HepG2 (cell line): Measurements from ENCODE around the gene CCDC50. TPM values are rescaled to one million over a fixed set of nuclear protein-coding genes. Genes with fewer than 3 reads are reported as not detected.

ENCODE experiments used
- ATAC-seq: fragments of 200-7000 bp; cut with Tn5 transposase; 3 replicates; pipeline ENCODE4 v1.9.1; 2020; ENCODE audit warnings: mild to moderate bottlenecking, moderate library complexity
- BruUV-seq: library from RNA; stranded (reverse); fragments of 400-500 nt; replicated peaks from 2 replicates; lab custom pipeline; 2021; lab: Mats Ljungman, UMichigan
- CTCF ChIA-PET: fragments of 300-600 bp; formaldehyde crosslinking; extraction: SDS; loops from one replicate; lab custom pipeline; 2021; ENCODE audit warnings: low total read pairs, inconsistent platforms, low intra/inter-chr PET ratio; lab: Yijun Ruan, JAX
- POLR2A ChIA-PET: fragments of 350-600 bp; sonication (Branson Sonifier 250); formaldehyde crosslinking; loops from one replicate; lab custom pipeline; 2020; ENCODE audit warnings: antibody characterized with exemption, inconsistent platforms; lab: Yijun Ruan, JAX
- DNase-seq: peaks from one replicate; pipeline ENCODE4 v3.0.0-alpha.2; 2015; ENCODE audit warnings: low spot score
- FAIRE-seq: peaks from 3 replicates; lab custom pipeline; 2011; peaks lifted over from hg19 to GRCh38; lab: Jason Lieb, UNC
- H2AFZ ChIP-seq: one replicate; pipeline ENCODE4 v1.6.1; 2011; ENCODE audit warnings: low read length, inconsistent platforms
- H3K27ac ChIP-seq: fragments of 300-600 bp; 3 replicates; pipeline ENCODE4 v1.8.0; 2011; ENCODE audit warnings: mixed run types, mild to moderate bottlenecking, mixed read lengths, low read length, inconsistent platforms; ENCODE audit not compliant: insufficient read depth; ENCODE audit errors: extremely low read length
- H3K27me3 ChIP-seq, 2 experiments: fragments of 200-600 bp in 1 of 2; 2 replicates in 1 of 2; 3 replicates in 1 of 2; pipeline versions ENCODE4 v1.6.0 to v1.8.0; 2011; ENCODE audit warnings: low read length in 2 of 2, mild to moderate bottlenecking in 2 of 2, moderate library complexity in 2 of 2, inconsistent platforms in 1 of 2; ENCODE audit not compliant: insufficient read depth in 2 of 2, control insufficient read depth in 1 of 2
- H3K36me3 ChIP-seq, 2 experiments: fragments of 200-600 bp in 1 of 2; replicated peaks in 1 of 2; 2 replicates in 1 of 2; 3 replicates in 1 of 2; pipeline versions ENCODE4 v1.5.1 to v1.8.0; 2011; ENCODE audit warnings: low read length in 2 of 2, inconsistent platforms in 1 of 2; ENCODE audit not compliant: insufficient read depth in 2 of 2, control insufficient read depth in 1 of 2
- H3K4me1 ChIP-seq: 2 replicates; pipeline ENCODE4 v1.5.1; 2012; ENCODE audit warnings: low read length, inconsistent platforms; ENCODE audit not compliant: insufficient read depth
- H3K4me2 ChIP-seq: 2 replicates; pipeline ENCODE4 v1.6.0; 2011; ENCODE audit warnings: low read depth, low read length, inconsistent platforms
- H3K4me3 ChIP-seq, 3 experiments: fragments of 200-600 bp in 1 of 3; sonication (generic), shearing (Covaris generic) in 1 of 3; replicated peaks in 1 of 3; 2 replicates each; pipeline ENCODE4 v1.5.1; 2011 to 2016; ENCODE audit warnings: low read length in 3 of 3, inconsistent platforms in 2 of 3, low read depth in 2 of 3, mild to moderate bottlenecking in 2 of 3, control low read depth in 1 of 3, mixed read lengths in 1 of 3; ENCODE audit not compliant: insufficient read depth in 1 of 3
- H3K79me2 ChIP-seq: one replicate; pipeline ENCODE4 v1.6.1; 2011; ENCODE audit warnings: low read length, inconsistent platforms; ENCODE audit not compliant: insufficient read depth
- H3K9ac ChIP-seq: 2 replicates; pipeline ENCODE4 v1.6.0; 2011; ENCODE audit warnings: mild to moderate bottlenecking, low read depth, low read length, inconsistent platforms; ENCODE audit not compliant: insufficient read depth
- H3K9me3 ChIP-seq: 2 replicates; pipeline ENCODE4 v1.5.1; 2012; ENCODE audit warnings: mild to moderate bottlenecking, low read length
- H4K20me1 ChIP-seq: 2 replicates; pipeline ENCODE4 v1.6.0; 2011; ENCODE audit warnings: inconsistent platforms, mild to moderate bottlenecking, low read length, moderate library complexity; ENCODE audit not compliant: insufficient read depth
- ATF7-NPFF ChIP-seq: sonication (generic); formaldehyde crosslinking; IDR thresholded peaks from 2 replicates; pipeline ENCODE4 v1.8.1; 2023; ENCODE audit warnings: mild to moderate bottlenecking, low read depth, missing genetic modification reagents, moderate library complexity
- CREB1 ChIP-seq, 2 experiments: fragments of 450-650 bp in 1 of 2; IDR thresholded peaks; 2 replicates each; pipeline ENCODE4 v1.6.1; 2016 to 2017; ENCODE audit warnings: control low read depth in 1 of 2, mild to moderate bottlenecking in 1 of 2, missing compliant biosample characterization in 1 of 2, missing genetic modification characterization in 1 of 2
- EP300 ChIP-seq, 3 experiments: sonication (generic) in 1 of 3; formaldehyde crosslinking in 1 of 3; IDR thresholded peaks; 2 replicates each; pipeline versions ENCODE4 v1.5.1 to v1.6.1; 2011 to 2020; ENCODE audit warnings: low read depth in 2 of 3, low read length in 2 of 3, borderline replicate concordance in 1 of 3, improper control_type of control experiment in 1 of 3, mild to moderate bottlenecking in 1 of 3, missing genetic modification reagents in 1 of 3, moderate library complexity in 1 of 3
- ETV6 ChIP-seq: sonication (generic); formaldehyde crosslinking; conservative IDR thresholded peaks from 2 replicates; pipeline ENCODE4 v1.4.0; 2020; ENCODE audit warnings: missing genetic modification reagents
- HCFC1 ChIP-seq: fragments of 150-350 bp; IDR thresholded peaks from 2 replicates; pipeline ENCODE4 v1.6.1; 2014; ENCODE audit warnings: low read depth, low read length
- JUNB ChIP-seq: sonication (generic); formaldehyde crosslinking; IDR thresholded peaks from 2 replicates; pipeline ENCODE4 v1.8.0; 2022; ENCODE audit warnings: missing genetic modification reagents, mild to moderate bottlenecking, borderline replicate concordance
- KDM4B ChIP-seq: sonication (generic); formaldehyde crosslinking; IDR thresholded peaks from 2 replicates; pipeline ENCODE4 v1.4.0; 2020; ENCODE audit warnings: missing genetic modification reagents
- NFE2L2 ChIP-seq: fragments of 150-350 bp; IDR thresholded peaks from 2 replicates; pipeline ENCODE4 v1.6.1; 2014; ENCODE audit warnings: low read length
- PAWR ChIP-seq: sonication (generic); formaldehyde crosslinking; IDR thresholded peaks from 2 replicates; pipeline ENCODE4 v1.4.0; 2020; ENCODE audit warnings: missing genetic modification reagents, mild to moderate bottlenecking, borderline replicate concordance
- RARG ChIP-seq: sonication (generic); formaldehyde crosslinking; IDR thresholded peaks from 2 replicates; pipeline ENCODE4 v1.4.0; 2020; ENCODE audit warnings: low read depth, mild to moderate bottlenecking, missing genetic modification reagents
- SP4 ChIP-seq: sonication (generic); formaldehyde crosslinking; IDR thresholded peaks from 2 replicates; pipeline ENCODE4 v1.8.1; 2023; ENCODE audit warnings: mild to moderate bottlenecking, missing genetic modification reagents
- TOE1 ChIP-seq: sonication (generic); formaldehyde crosslinking; IDR thresholded peaks from 2 replicates; pipeline ENCODE4 v1.4.0; 2020; ENCODE audit warnings: mild to moderate bottlenecking, missing genetic modification reagents
- ZC3H13 ChIP-seq: sonication (generic); formaldehyde crosslinking; IDR thresholded peaks from 2 replicates; pipeline ENCODE4 v1.8.1; 2023; ENCODE audit warnings: mild to moderate bottlenecking, missing genetic modification reagents, moderate library complexity
- ZMYM2 ChIP-seq: sonication (generic); formaldehyde crosslinking; IDR thresholded peaks from 2 replicates; pipeline ENCODE4 v1.8.0; 2022; ENCODE audit warnings: mild to moderate bottlenecking, missing genetic modification reagents
- ZNF101 ChIP-seq: sonication (generic); formaldehyde crosslinking; IDR thresholded peaks from 2 replicates; pipeline ENCODE4 v1.4.0; 2020; ENCODE audit warnings: mild to moderate bottlenecking, low read depth, missing genetic modification reagents, borderline replicate concordance
- ZNF260 ChIP-seq: sonication (generic); formaldehyde crosslinking; IDR thresholded peaks from 2 replicates; pipeline ENCODE4 v1.4.0; 2020; ENCODE audit warnings: missing genetic modification reagents, low read depth, mild to moderate bottlenecking, borderline replicate concordance
- ZNF674 ChIP-seq: sonication (generic); formaldehyde crosslinking; IDR thresholded peaks from 2 replicates; pipeline ENCODE4 v1.5.0; 2020; ENCODE audit warnings: low read depth, mild to moderate bottlenecking, missing genetic modification reagents
- WGBS: methylation state at CpG from one replicate; pipeline ENCODE4 v1.1.6; 2017; ENCODE audit warnings: low lambda C conversion rate; 5-methylcytosine and 5-hydroxymethylcytosine counted together
- in situ Hi-C: cut with HindIII; loops from 2 replicates; pipeline ENCODE4 v1.10.0; 2017; ENCODE audit warnings: low pct_unique_long_range_greater_than_20kb; ENCODE audit not compliant: extremely low pct_ligation_motif_present
- intact Hi-C: fragments of 100-400 bp; cut with micrococcal nuclease; formaldehyde crosslinking; loops from one replicate; pipeline ENCODE4 v1.10.0; 2022; ENCODE audit not compliant: unreplicated experiment
- polyA plus RNA-seq, 8 experiments: library from polyadenylated mRNA; depleted of rRNA in 3 of 8; stranded (reverse) in 7 of 8; unstranded in 1 of 8; fragments of >200 nt; fragmentation: Illumina TruSeq in 4 of 8; extraction: Trizol in 4 of 8; gene quantifications; 2 replicates each; pipeline versions ENCODE4 v1.2.1 to v1.2.3, GENCODE V29; 2011 to 2016; ENCODE audit warnings: low read depth in 4 of 8, missing spikeins in 1 of 8, mixed read lengths in 1 of 8; ENCODE audit not compliant: insufficient read depth in 1 of 8
- total RNA-seq, 5 experiments: library from RNA; depleted of rRNA; stranded (reverse); fragments of >200 nt; fragmentation: Illumina TruSeq; extraction: Trizol; gene quantifications; 2 replicates each; pipeline ENCODE4 v1.2.3, GENCODE V29; 2016; ENCODE audit warnings: low read depth in 1 of 5
- TF ChIP-seq, protein P1 (sequence below): sonication (generic); formaldehyde crosslinking; conservative IDR thresholded peaks from 2 replicates; pipeline ENCODE4 v1.8.0; 2022; ENCODE audit warnings: mild to moderate bottlenecking, moderate library complexity, missing genetic modification reagents
- TF ChIP-seq, protein P2 (sequence below): sonication (generic); formaldehyde crosslinking; IDR thresholded peaks from 2 replicates; pipeline ENCODE4 v1.4.0; 2020; ENCODE audit warnings: missing genetic modification reagents, mild to moderate bottlenecking, borderline replicate concordance

CCDC50 gene
- total and polyA plus RNA-seq, 2 of the 13 experiments (the other 11 are each of a cell fraction or from before 2014, with no cell fraction given): 47.6 to 66.4 TPM

DNA sequence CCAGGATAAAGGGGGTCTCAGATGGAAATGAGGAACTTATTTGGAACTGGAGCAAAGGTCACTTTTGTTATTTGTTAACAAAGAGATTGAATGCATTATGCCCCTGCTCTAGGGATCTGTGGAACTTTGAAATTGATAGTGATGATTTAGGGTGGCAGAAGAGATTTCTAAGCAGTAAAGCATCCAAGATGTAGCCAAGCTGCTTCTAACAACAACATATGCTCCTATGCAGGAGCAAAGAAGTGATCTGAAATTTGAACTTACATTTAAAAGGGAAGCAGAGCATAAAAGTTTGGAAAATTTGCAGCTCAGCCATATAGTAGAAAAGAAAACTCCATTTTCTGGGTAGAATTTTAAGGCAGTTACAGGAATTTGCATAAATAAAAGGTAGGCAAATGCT is 30.3 kb upstream of the CCDC50 start (continued):
- no peak for TF ChIP-seq PAWR (CRISPR knock-in tag)
- no peak for TF ChIP-seq EP300 (IDR thresholded peaks at IDR 0.05; ENCODE audit: low read depth in 2 of 2, low read length in 2 of 2)
- TF ChIP-seq EP300 (CRISPR knock-in tag; IDR thresholded peaks at IDR 0.05; ENCODE audit: borderline replicate concordance): no peak
- no peak for TF ChIP-seq JUNB (CRISPR knock-in tag)
- TF ChIP-seq TOE1: no peak

DNA sequence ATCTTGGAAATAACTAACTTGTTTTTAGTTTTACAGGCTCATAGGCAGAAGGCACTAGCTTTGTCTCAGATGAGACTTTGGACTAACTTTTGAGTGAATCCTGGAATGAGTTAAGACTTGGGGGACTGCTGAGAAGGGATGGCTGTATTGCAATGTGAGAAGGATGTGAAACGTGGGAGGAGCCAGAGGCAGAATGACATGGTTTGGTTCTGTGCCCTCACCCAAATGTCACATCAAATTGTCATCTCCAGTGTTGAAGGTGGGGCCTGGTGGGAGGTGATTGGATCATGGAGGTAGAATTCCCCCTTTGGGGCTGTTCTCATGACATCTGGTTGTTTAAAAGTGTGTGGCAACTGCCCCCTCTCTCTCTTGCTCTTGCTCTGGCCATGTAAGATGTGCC is 28.8 kb upstream of the CCDC50 start:
- CTCF ChIA-PET: no interaction called here
- H3K9ac ChIP-seq: no peak overlapping the region
- no peak for ATAC-seq
- H3K79me2 ChIP-seq: no peaks in the 10 kb centered on the region
- H3K4me1 ChIP-seq: no peaks in the 10 kb centered on the region
- POLR2A ChIA-PET: no interaction called here
- no peaks in the 10 kb centered on the region for H3K9me3 ChIP-seq
- intact Hi-C loops (no loop called here), in situ Hi-C loops (no loop called here)
- TF ChIP-seq RARG (CRISPR knock-in tag) (no peak), CREB1 (IDR thresholded peaks at IDR 0.05) (no peak), CREB1 (CRISPR knock-in tag; IDR thresholded peaks at IDR 0.05) (no peak), ATF7-NPFF (CRISPR knock-in tag) (no peak), ZMYM2 (no peak), HCFC1 (no peak), ZNF260 (CRISPR knock-in tag) (no peak), ZC3H13 (CRISPR knock-in tag) (no peak), SP4 (CRISPR knock-in tag) (no peak), ZNF101 (CRISPR knock-in tag) (no peak), ETV6 (no peak), KDM4B (CRISPR knock-in tag) (no peak), ZNF674 (CRISPR knock-in tag) (no peak), NFE2L2 (no peak)
- TF ChIP-seq, protein P1, sequence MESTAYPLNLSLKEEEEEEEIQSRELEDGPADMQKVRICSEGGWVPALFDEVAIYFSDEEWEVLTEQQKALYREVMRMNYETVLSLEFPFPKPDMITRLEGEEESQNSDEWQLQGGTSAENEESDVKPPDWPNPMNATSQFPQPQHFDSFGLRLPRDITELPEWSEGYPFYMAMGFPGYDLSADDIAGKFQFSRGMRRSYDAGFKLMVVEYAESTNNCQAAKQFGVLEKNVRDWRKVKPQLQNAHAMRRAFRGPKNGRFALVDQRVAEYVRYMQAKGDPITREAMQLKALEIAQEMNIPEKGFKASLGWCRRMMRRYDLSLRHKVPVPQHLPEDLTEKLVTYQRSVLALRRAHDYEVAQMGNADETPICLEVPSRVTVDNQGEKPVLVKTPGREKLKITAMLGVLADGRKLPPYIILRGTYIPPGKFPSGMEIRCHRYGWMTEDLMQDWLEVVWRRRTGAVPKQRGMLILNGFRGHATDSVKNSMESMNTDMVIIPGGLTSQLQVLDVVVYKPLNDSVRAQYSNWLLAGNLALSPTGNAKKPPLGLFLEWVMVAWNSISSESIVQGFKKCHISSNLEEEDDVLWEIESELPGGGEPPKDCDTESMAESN (CRISPR knock-in tag): no peak
- TF ChIP-seq, protein P2, sequence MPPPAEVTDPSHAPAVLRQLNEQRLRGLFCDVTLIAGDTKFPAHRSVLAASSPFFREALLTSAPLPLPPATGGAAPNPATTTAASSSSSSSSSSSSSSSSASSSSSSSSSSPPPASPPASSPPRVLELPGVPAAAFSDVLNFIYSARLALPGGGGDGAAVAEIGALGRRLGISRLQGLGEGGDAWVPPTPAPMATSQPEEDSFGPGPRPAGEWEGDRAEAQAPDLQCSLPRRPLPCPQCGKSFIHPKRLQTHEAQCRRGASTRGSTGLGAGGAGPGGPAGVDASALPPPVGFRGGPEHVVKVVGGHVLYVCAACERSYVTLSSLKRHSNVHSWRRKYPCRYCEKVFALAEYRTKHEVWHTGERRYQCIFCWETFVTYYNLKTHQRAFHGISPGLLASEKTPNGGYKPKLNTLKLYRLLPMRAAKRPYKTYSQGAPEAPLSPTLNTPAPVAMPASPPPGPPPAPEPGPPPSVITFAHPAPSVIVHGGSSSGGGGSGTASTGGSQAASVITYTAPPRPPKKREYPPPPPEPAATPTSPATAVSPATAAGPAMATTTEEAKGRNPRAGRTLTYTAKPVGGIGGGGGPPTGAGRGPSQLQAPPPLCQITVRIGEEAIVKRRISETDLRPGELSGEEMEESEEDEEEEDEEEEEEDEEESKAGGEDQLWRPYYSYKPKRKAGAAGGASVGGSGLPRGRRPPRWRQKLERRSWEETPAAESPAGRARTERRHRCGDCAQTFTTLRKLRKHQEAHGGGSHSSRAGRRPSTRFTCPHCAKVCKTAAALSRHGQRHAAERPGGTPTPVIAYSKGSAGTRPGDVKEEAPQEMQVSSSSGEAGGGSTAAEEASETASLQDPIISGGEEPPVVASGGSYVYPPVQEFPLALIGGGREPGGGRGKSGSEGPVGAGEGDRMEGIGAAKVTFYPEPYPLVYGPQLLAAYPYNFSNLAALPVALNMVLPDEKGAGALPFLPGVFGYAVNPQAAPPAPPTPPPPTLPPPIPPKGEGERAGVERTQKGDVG (CRISPR knock-in tag): no peak
- no TSS peak for BruUV-seq
- no peak for FAIRE-seq
- WGBS: 0% methylated on average over 1 of the region's 1 CpG
- H3K27ac ChIP-seq: no peak overlapping the region
- H3K36me3 ChIP-seq: no peaks in the 10 kb centered on the region
- H2AFZ ChIP-seq: no peak overlapping the region
- H3K4me3 ChIP-seq: no peak overlapping the region
- H4K20me1 ChIP-seq: no peaks in the 10 kb centered on the region
- H3K27me3 ChIP-seq: no peaks in the 10 kb centered on the region; a peak in 1 of 5 replicates
- H3K4me2 ChIP-seq: no peak overlapping the region
- DNase-seq: no peak
